ENCODE data around the gene KCNMA1.

Gene KCNMA1

DNA sequence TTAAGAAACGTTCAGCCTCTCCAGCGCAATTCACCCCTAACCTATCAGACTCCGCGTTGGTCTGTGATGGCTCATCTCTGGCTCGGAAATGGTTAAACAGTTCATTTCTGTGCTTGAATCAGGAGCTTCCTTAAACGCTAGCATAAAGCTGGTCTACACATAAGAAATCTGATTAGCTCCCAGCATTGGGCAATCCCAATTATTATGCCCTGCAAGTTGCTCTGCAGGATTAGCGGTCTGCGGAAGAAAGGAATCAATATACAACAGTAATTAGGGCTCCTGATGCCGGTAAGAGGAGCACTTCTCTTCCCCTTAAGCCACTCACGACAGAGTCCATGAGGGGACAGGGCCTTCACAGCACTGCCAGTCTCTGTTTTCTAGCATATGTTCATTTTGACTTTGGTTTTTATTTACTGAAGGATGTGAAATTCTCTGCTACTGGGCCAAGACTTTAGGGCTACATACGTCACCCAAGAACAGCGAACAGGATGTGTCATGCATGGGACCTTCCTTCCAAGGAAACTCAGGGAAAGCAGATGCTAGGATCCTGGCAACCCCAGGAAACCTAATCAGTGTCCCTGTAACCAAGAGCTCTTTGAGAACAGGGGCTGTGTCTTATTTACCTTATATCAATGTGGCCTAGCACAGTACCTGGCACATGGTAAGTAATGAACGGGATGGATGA lies 324.4 kb downstream of the KCNMA1 start:
- DNase-seq = no peak

DNA sequence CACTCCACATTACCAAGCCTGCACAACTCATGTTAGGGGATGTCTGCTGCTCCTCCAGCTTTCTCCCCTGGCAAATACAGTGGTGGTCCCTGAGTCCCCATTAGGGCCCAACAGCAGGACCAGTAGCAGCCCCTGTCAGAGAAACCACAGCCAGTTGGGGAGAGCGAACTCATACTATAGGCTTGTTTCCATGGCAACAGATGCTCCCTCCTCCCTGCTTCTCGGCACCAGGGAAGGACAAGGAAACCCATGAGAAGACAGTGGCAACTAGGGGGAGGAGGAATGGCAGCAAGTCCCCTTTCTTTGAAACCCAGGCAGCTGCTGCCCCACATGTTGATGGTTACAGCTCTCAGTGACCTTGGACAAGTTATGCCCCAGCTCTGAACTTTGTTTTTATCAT lies 326.4 kb downstream of the KCNMA1 start:
- no peak for DNase-seq

DNA sequence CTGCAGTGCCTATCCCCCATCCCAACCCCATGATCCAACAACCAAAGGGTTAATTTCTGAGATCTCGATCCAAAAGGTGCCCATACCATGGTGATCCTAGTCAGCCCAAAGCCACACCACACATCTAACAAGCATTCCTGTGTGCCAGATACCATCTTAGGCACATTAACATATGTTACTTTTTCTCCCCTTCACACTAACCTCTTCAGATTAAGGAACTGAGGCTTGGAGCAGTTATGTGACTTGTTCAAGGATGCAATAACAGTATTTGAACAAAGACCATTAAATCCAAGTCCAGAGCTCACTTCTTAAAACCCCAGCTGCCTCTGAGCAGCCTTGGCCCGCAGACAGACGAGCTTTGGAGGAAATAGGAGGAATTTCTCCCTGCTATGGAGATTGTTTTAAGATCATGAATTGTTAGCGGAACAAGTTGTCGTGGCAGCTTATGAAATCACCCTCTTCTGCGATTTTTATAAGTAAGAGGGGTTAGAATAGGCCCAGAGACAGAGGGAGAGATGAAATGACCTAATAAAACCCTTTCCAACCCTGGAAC lies 327.2 kb downstream of the KCNMA1 start:
- DNase-seq = no peak

DNA sequence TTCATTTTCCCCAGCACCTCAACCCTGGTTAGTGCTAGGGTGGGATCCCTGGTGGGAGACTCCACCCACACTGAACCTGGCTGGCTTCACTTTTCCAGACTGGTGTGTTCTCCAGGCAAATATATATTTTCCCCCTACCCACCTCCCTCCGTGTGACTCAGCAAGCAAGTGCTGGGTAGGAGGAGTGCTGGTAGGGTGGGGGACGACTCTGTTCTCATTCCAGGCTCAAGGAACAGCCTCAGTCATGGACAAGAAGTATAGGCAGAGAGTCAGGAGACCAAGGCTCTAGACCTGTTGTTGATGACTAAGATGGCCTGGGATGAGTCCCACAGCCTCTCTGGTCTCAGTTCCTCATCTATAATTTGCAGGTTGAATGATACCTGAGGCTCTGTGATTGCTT lies 328.1 kb downstream of the KCNMA1 start:
- no peak for DNase-seq

DNA sequence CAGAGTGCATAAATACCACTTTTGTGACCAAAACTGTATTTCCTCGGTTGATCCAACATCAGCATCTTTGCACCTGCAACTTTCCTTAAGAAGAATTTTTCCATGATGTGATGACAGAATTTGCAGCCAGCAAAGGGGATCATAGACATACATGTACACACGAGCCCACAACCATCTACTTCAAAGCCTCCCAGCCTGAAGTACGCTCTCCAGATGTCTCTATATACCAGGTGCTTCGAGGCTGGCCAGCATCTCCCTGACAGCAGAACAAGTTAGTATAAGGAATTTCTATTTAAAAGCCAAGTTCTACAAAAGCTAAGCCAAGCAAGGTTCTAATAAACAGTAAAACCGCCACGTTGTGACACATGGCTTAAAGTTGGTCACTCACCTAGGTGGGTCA lies 328.5 kb downstream of the KCNMA1 start:
- no peak for DNase-seq

DNA sequence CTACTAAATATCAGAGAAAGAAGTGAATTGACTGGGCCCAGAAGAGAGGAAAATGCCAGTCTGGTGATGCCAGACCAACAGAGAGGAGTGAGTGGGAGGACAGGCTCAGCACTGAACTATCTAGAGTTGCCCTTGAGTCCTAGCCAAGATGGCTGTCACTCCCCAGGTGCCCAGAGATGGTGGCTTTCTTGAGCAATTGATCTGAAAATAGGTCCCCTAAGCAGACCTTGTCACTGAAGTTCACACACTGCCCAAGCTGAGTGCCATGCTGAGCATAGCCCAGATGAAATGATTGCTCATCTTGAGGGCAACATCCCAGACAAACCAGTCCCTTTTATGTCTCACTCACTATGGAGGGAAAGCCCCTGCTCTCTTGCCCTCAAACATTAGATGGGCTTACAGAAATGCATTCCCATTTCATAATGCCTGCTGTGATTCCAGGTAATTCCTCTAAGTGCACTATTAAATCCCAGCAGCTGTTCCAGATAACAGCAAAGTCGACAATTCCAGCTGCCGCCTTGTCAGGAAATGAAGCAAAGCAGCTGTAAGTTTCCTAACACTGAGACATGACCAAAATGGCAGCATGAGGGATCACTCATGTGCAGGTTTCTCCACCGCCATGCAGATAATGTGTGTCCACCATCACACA lies 329.4 kb downstream of the KCNMA1 start:
- DNase-seq = no peak

DNA sequence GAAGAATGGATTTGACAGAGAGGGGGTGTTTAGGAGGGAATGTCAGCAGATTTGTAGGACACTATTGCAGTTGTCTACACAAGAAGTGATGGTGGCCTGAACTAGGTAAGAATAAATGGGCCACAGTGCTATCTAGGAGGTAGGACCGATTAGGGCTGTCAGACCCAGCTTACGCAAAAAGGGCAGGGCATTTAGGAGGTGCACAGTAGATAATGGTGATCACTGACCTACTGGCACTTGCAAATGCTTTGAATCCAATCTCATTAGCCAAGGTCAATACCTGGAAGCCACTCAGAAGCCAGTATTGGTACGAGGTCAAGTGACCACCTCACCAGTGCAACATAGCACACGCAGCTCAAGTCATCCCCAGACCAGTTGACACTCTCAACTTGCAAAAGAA lies 330.9 kb downstream of the KCNMA1 start:
- no peak for DNase-seq

DNA sequence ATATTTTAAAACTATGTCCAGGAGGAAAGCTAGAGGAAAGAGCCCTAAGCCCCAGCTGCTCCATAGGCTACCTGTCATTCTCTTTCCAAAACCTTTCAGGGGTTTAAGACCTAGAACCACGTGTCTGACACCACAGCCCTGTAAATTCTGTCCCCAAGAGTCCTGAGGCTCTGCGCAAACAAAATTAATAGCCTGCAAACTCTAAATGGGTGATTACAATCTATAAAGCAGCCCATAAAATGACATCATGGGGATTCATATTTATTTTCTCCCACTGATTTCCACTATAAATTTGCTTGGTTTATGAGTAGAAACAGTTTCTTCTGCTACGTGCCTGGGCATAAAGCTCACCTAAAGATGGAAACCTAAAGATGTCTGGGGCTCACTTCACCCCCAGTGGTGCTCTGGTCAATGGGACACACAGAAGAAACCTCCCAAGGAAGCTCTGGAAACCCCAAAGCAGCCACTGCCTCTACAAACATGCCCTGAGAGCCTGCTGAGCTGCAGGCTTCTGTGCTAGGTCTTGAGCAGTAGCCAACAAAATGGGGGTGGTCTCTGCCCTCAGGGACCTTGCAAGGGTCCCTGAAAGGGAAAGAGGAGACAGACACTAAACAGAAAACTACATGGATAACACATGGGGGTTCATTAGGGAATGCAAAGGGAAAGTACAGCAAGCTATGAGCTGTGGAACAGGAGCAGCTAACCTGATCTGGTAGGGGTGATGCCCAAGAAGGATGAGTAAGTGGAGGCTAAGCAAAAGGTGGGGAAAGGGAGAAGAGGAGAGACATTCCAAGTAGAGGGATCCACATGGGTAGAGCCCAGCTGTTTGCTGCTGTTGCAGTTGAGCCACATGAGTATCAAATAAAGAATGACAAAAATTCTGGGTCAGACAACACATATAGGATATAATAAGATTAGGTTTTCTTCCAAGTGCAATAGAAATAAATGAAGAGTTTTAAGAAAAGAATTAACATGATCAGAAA lies 331.7 kb downstream of the KCNMA1 start:
- DNase-seq = no peak

DNA sequence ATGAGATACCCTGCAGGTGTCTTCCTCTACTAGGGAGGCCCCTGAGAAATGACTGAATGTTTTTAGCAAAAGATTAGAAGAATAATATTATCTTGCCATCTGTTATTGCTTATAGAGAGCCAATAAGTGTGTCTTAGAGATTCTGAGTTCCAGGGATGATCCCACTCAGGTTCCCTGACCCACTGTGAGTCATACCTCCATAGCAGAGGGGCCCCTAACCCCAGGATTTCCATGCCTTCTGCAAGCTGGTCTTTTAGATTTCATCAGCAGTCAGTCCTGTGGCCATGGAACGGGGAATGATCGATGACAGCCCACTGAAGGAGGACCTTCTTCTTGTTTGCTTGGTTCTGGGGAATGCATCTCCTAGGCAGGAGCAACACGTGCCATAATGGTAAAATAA lies 333.4 kb downstream of the KCNMA1 start:
- DNase-seq = no peak

DNA sequence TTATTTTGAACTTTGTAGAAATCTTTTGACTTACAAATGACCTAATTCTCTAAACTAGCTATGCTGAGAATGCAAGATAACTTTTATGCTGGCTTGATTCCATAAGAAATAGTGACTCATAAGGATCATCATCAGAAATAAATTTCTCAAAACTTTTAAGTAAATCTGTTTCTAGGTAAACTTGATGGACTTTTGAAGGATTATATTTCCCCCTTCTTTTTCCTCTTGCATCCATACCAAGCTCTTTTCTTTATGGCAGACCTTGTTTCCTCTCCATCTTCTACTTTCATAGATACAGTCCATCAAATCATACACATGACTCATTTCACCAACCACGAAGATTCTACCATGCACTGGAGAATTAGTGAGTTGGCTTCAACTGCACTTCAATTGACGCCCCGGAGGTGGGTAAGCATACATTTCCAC lies 336.3 kb downstream of the KCNMA1 start:
- DNase-seq = no peak

DNA sequence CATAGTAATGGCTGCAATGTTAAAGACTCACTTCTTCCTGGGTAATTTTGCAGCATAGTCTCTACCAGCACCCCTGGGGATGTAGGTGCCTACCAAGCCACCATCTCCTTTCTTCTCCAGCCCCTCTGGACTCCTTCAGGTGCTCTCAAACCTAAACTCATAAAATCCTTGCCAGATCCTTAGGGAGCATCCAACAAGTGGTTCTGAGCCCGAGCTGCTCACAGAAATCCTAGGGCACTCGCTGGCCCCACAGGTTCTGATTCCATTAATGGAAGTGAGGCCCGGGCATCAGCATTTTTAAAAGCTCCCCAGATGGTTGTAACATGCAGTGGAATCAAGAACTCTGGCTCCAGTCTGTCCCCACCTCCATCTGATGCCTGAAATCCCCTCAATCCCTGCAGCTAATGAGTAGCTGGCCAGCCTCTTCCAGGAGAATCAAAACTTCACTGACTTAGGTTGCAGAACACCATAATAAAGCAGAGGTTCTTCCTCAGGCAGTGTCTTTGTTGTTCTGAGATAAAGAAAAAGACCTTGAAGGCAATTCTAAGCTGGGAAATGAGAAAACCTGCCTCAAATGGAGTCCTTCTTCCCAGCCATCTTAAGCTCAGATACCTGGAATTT lies 336.8 kb downstream of the KCNMA1 start:
- no peak for DNase-seq

DNA sequence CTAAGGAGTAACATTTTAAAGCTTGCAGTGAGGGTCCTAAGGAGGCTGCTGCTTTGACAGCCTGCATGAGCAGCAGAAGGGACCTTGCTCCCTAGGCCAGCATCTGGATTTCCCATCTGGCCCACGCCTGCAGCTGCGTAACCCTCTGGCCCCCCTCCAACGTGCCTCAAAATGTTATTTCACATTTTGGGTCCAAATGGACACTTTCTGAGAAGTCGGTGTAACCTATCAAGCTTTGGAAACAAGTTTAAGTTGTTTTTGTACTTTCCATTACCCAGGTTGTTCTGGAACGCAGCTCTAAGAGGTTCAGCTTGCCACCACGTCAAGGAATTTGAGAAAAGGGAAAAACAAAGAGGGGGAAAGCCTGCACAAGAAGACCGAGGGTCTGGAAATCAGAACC lies 338.3 kb downstream of the KCNMA1 start:
- DNase-seq = no peak

DNA sequence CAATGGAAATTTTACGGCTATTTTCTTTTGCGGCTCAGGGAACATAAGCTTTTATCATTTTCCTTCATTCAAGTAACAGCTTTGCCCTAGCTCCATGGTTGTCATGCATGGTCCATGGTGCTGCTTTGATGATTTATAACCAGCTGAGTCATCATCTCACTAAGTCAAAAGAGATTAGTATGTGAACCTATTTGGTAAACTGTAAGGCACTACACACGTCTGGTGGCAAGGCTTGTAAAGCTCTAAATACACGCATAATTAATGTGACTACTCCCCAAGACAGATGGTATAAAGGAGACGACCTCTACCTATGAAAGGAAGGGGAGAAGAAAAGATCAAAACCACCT lies 340.2 kb downstream of the KCNMA1 start:
- DNase-seq = no peak

DNA sequence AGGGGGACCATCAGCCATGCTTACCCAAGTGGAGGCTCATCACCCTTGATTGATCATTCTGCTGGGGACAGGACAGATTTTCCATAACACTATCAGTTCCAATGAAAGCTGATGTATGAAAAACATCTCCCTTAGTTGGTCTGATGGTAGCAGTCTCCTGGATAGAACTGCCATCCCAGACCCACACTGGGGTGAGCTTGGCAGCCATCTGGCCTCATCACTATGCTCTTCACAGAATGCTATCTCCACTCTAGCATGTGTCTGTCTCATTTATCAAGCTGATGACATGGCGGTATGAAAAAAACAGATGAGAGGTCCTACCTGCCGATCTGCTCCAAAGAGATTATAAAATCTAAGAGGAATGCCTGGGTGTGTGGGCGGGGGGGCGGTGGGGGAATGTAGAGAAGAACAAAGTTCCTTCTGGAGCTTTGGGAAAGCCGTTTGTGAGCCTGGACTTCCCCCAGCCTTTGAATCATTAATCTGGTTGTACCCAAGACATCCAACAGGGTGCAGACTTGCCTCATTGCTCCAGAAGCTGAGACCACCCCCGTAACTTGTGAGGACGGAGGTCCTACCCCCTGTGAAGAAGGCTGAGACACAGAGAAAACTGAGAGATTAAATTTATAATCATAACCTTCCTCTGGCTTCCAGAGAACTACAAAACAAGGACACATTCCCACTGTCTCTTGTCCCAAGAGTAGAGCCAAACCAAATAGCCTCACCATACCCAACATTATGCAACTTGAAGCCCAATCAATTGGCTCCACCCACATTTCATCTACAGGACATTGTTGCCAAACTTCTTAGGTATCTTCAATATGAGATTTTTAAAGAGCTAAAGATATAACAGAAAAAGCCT lies 340.8 kb downstream of the KCNMA1 start:
- no peak for DNase-seq

DNA sequence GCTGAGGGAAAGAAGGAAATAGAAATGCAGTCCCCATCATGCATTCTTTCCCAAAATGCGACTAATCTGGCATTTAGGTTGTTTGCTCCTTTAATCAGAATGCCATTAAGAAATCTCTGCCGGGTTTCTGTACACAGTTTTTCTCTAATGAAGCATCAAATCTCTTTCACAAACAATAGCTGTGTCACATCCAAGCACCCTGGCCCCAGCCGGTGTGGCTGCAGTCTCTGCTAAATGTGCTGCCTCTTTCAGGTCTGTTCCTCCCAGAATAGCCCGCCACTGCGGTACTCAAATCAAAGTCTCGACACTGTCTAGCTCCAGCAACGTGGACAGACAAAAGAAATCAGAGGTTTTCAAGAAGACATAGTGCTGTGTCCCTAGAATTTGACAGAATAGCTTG lies 343.8 kb downstream of the KCNMA1 start:
- DNase-seq = no peak

DNA sequence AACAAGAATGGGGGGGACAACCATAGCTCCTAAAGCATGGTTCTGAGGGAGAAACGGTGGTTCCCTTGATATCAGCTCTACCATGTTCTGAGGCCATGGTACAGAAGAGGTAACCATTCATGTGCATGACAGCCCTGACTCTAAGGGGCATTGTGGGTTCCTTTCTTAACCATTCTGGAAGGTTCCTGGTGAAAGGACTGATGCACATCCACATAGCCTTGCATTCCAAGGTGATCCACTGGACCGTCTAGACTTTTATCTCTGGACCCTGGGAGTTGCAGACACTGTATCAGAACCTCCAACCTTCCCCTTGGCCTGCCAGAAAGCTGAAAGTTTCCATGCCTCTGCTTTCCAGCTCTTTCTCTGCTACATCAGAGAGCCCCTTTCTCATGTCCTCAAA lies 344.3 kb downstream of the KCNMA1 start:
- no peak for DNase-seq

DNA sequence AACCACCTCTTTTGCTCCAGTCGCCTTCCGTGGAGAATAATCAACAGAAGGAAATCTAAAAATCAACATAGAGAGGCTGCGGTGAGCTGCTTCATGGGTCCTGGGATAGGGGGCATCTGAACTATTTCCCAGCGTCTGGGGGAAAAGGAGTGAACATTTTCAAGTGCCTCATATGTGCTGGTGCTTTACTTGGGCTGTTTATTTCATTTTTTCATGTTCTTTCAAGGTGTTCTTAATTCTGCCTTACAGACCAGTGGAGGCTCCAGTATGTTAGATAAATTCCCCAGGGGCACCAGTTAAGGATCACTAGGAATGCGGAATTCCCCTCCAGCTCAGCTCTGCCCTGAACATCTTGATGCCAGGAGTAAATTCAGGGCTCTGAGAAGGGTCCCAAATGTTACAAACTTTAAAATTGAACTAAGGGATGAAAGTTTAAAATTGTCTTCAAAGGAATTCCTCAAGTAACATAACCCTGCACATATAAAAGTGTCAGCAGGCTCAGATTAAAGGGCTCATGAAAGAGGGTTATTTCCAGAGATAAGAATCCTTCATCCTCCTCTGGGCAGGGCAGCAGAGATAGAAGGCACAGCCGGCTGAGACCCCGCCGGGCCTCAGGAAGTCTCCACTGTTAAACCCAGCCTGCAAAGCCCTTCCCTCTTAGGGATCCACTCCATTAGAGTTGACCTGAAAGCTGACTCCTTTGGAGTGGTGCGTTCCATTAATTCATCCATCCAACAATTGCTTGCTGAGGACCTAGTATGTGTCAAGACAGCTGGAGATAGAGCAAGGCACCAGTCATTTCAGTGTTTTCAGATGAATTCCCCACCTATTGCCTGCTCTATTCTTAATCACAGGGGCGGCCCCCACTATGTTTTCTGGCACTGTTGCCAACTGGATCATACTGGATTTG lies 345.8 kb downstream of the KCNMA1 start:
- no peak for DNase-seq

DNA sequence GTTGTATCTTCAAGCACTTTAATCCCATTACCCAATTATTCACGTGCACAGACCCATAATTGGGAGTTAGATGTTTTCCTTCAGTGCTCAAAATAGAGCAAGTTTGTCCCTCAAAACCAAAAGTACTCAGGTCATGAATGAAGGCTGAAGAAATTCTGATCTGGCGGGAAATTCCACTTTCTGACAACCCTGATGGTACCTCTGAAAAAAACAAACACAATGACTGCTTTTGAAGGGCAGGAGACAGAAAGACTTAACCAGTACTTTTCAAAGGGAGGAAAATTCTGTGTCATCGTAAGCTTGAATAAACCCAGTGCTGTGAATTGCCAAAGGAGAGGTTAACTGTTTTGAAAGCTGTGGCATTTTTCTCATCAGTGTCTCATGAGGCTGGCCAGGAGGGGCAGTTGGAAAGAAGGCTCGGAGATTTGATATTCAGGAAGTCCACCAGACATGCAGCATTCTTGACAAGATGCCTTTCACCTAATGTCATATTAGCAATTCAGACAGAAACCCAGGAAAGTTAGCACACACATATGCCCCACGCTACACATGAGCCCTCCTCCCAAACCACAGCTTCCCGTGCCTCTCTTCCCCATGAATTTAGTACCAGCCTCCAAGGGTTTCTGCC lies 347.0 kb downstream of the KCNMA1 start:
- no peak for DNase-seq

DNA sequence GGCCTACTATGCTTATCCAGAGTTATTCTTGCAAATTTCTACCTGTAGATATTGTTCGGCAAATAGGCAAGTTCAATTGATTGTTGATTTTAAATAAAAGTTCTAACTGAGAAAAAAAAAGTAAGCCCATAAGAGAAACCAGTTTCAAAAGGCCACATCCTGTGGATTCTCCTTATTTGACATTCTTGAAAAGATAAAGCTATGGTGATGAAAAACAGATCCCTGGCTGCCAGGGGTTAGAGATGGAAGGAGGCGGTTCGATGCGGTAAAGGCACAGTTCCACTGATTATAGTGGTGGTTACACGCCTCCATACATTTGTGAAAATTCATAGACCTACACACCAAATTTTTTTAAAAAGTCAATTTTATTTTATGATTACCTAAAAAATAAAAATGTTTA lies 347.8 kb downstream of the KCNMA1 start:
- no peak for DNase-seq

DNA sequence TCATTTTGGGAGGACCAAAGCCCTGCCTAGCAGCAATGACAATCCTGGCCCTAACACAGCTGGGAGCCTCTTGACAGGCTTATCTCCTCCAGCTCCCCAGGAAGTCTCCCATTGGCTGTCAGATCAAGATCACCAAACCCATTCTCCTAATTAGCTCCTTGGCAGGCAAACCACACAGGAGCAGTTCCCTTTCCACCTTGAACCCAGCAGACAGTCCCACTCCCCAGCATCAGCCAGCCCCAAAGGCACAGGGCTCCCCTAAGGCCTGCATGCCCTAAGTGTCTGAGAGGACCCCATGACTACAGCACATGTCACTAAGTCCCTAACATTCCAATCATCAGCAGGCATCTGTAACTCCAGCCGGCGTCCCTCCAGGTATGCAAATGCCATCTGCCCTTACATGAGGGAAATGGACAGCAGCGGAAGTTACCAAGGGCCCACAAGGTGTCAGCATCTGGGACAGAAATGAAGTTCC lies 348.5 kb downstream of the KCNMA1 start:
- no peak for DNase-seq
